IMR-90 (cell line): ENCODE results near the gene FOSL1. TPM values are rescaled to one million over a fixed set of nuclear protein-coding genes. Genes with fewer than 3 reads are reported as not detected.

ENCODE experiments used
- ATAC-seq: fragments of 200-7000 bp; cut with Tn5 transposase; 2 replicates; pipeline ENCODE4 v1.9.1; 2020; ENCODE audit warnings: low read depth, mild to moderate bottlenecking, moderate library complexity
- BruUV-seq: library from RNA; stranded (reverse); fragments of 400-500 nt; replicated peaks from 2 replicates; lab custom pipeline; 2021; lab: Mats Ljungman, UMichigan
- CTCF ChIA-PET: fragments of 300-600 bp; formaldehyde crosslinking; extraction: SDS; loops from one replicate; lab custom pipeline; 2021; ENCODE audit warnings: antibody characterized with exemption; lab: Yijun Ruan, JAX
- POLR2A ChIA-PET: fragments of 300-600 bp; sonication (Branson Sonifier 250); formaldehyde crosslinking; loops from one replicate; lab custom pipeline; 2022; ENCODE audit warnings: antibody characterized with exemption; ENCODE audit not compliant: unreplicated experiment; lab: Charles Lee
- DNase-seq: peaks from one replicate; pipeline ENCODE4 v3.0.0; 2013
- H2AFZ ChIP-seq: replicated peaks from 2 replicates; pipeline ENCODE3; 2013; ENCODE audit warnings: low read length, mild to moderate bottlenecking; ENCODE audit not compliant: poor library complexity
- H2AK5ac ChIP-seq: 2 replicates; pipeline ENCODE4 v1.6.1; 2013; ENCODE audit warnings: low read depth, low read length, inconsistent platforms
- H2AK9ac ChIP-seq: replicated peaks from 2 replicates; pipeline ENCODE3; 2013; ENCODE audit warnings: mild to moderate bottlenecking, low read depth, low read length, moderate library complexity; ENCODE audit not compliant: poor library complexity
- H2BK120ac ChIP-seq: 2 replicates; pipeline ENCODE4 v1.6.1; 2013; ENCODE audit warnings: low read depth, low read length, inconsistent platforms
- H2BK15ac ChIP-seq: 3 replicates; pipeline ENCODE4 v1.6.1; 2013; ENCODE audit warnings: low read depth, low read length, inconsistent platforms
- H2BK20ac ChIP-seq: 2 replicates; pipeline ENCODE4 v1.6.1; 2013; ENCODE audit warnings: low read depth, mild to moderate bottlenecking, inconsistent platforms, low read length, moderate library complexity
- H2BK5ac ChIP-seq: 2 replicates; pipeline ENCODE4 v1.6.1; 2013; ENCODE audit warnings: mild to moderate bottlenecking, low read depth, low read length, inconsistent platforms; ENCODE audit not compliant: poor library complexity, severe bottlenecking
- H3K14ac ChIP-seq: replicated peaks from 2 replicates; pipeline ENCODE4 v1.6.1; 2013; ENCODE audit warnings: low read depth, low read length, inconsistent platforms
- H3K18ac ChIP-seq: 2 replicates; pipeline ENCODE4 v1.6.1; 2013; ENCODE audit warnings: low read depth, low read length, control low read depth
- H3K23ac ChIP-seq: 2 replicates; pipeline ENCODE4 v1.6.1; 2013; ENCODE audit warnings: low read depth, low read length, inconsistent platforms
- H3K27ac ChIP-seq: 2 replicates; pipeline ENCODE4 v1.5.1; 2013; ENCODE audit warnings: mild to moderate bottlenecking, control low read depth, low read length; ENCODE audit not compliant: insufficient read depth
- H3K27me3 ChIP-seq: 2 replicates; pipeline ENCODE4 v1.6.1; 2013; ENCODE audit warnings: low read length; ENCODE audit not compliant: control insufficient read depth, insufficient read depth
- H3K36me3 ChIP-seq: 2 replicates; pipeline ENCODE4 v1.6.1; 2013; ENCODE audit warnings: low read length, mixed read lengths; ENCODE audit not compliant: control insufficient read depth, insufficient read depth
- H3K4ac ChIP-seq: 2 replicates; pipeline ENCODE4 v1.6.1; 2013; ENCODE audit warnings: low read depth, low read length, inconsistent platforms
- H3K4me1 ChIP-seq: 2 replicates; pipeline ENCODE4 v1.6.1; 2013; ENCODE audit warnings: low read length, mixed read lengths; ENCODE audit not compliant: control insufficient read depth, insufficient read depth
- H3K4me2 ChIP-seq: 2 replicates; pipeline ENCODE4 v1.6.1; 2013; ENCODE audit warnings: low read depth, mild to moderate bottlenecking, control low read depth, low read length, moderate library complexity
- H3K4me3 ChIP-seq: 2 replicates; pipeline ENCODE4 v1.5.1; 2013; ENCODE audit warnings: low read depth, mild to moderate bottlenecking, control low read depth, low read length, moderate library complexity; ENCODE audit not compliant: insufficient read depth
- H3K56ac ChIP-seq: 2 replicates; pipeline ENCODE4 v1.6.1; 2013; ENCODE audit warnings: low read length, inconsistent platforms; ENCODE audit not compliant: insufficient read depth; ENCODE audit errors: extremely low read depth
- H3K79me1 ChIP-seq, 2 experiments: 2 replicates each; pipeline ENCODE4 v1.6.1; 2013; ENCODE audit warnings: low read length in 2 of 2, inconsistent platforms in 1 of 2, low read depth in 1 of 2
- H3K9ac ChIP-seq: 2 replicates; pipeline ENCODE4 v1.6.1; 2013; ENCODE audit warnings: low read depth, low read length, control low read depth
- H3K9me1 ChIP-seq: 2 replicates; pipeline ENCODE4 v1.6.1; 2013; ENCODE audit warnings: low read length, inconsistent platforms; ENCODE audit not compliant: insufficient read depth
- H3K9me3 ChIP-seq: 2 replicates; pipeline ENCODE4 v1.6.1; 2013; ENCODE audit warnings: low read length; ENCODE audit not compliant: control insufficient read depth, insufficient read depth
- H4K20me1 ChIP-seq: 2 replicates; pipeline ENCODE4 v1.6.1; 2013; ENCODE audit warnings: low read length, inconsistent platforms; ENCODE audit not compliant: insufficient read depth
- H4K5ac ChIP-seq: 2 replicates; pipeline ENCODE4 v1.6.1; 2013; ENCODE audit warnings: mild to moderate bottlenecking, low read depth, low read length, control low read depth
- H4K8ac ChIP-seq, 2 experiments: 2 replicates each; pipeline ENCODE4 v1.6.1; 2013; ENCODE audit warnings: low read depth in 2 of 2, low read length in 2 of 2, control low read depth in 1 of 2, inconsistent platforms in 1 of 2
- H4K91ac ChIP-seq: 2 replicates; pipeline ENCODE4 v1.6.1; 2013; ENCODE audit warnings: low read depth, low read length, inconsistent platforms; ENCODE audit not compliant: insufficient read depth
- BHLHE40 ChIP-seq: fragments of 150-350 bp; IDR thresholded peaks from 2 replicates; pipeline ENCODE4 v1.6.1; 2016; ENCODE audit warnings: mild to moderate bottlenecking, low read depth, low read length
- CEBPB ChIP-seq: IDR thresholded peaks from 2 replicates; pipeline ENCODE4 v1.6.1; 2012; ENCODE audit warnings: low read depth, low read length, improper control_type of control experiment
- CHD1 ChIP-seq: IDR thresholded peaks from 2 replicates; pipeline ENCODE4 v1.6.1; 2012; ENCODE audit warnings: low read depth, low read length, improper control_type of control experiment
- MAFK ChIP-seq: IDR thresholded peaks from 2 replicates; pipeline ENCODE4 v1.6.1; 2012; ENCODE audit warnings: low read depth, low read length, improper control_type of control experiment
- MXI1 ChIP-seq: IDR thresholded peaks from 2 replicates; pipeline ENCODE4 v1.6.1; 2012; ENCODE audit warnings: low read depth, mild to moderate bottlenecking, low read length, moderate library complexity, borderline replicate concordance
- POLR2A ChIP-seq: IDR thresholded peaks from 2 replicates; pipeline ENCODE4 v1.6.1; 2012; ENCODE audit warnings: mild to moderate bottlenecking, low read depth, low read length
- RAD21 ChIP-seq: IDR thresholded peaks from 2 replicates; pipeline ENCODE4 v1.6.1; 2012; ENCODE audit warnings: low read length, improper control_type of control experiment
- RFX5 ChIP-seq: IDR thresholded peaks from 2 replicates; pipeline ENCODE4 v1.8.0; 2012; ENCODE audit warnings: low read depth, mild to moderate bottlenecking, low read length, moderate library complexity
- SMC3 ChIP-seq: fragments of 150-350 bp; IDR thresholded peaks from 2 replicates; pipeline ENCODE4 v1.6.1; 2016; ENCODE audit warnings: low read depth, mild to moderate bottlenecking, antibody characterized with exemption, low read length, moderate library complexity
- WGBS, 2 experiments: methylation state at CpG; one replicate each; pipeline versions ENCODE4 v1.1.5 to v1.1.7; 2013; ENCODE audit warnings: missing lambda C conversion rate in 2 of 2; ENCODE audit not compliant: insufficient read length in 1 of 2; ENCODE audit errors: extremely low coverage in 2 of 2; 5-methylcytosine and 5-hydroxymethylcytosine counted together
- dilution Hi-C: fragments of 300-500 bp; cut with HindIII; formaldehyde crosslinking; loops from one replicate; pipeline ENCODE4 v1.14.3; 2018; ENCODE audit warnings: low sequenced_read_pairs; ENCODE audit not compliant: unreplicated experiment
- in situ Hi-C: fragments of 300-500 bp; cut with MboI; formaldehyde crosslinking; loops from 3 replicates; pipeline ENCODE4 v1.14.3; 2019; ENCODE audit warnings: low sequenced_read_pairs, inconsistent platforms, mixed read lengths
- intact Hi-C: fragments of 100-400 bp; cut with micrococcal nuclease; formaldehyde crosslinking; loops from 2 replicates; pipeline ENCODE4 v1.10.0; 2022
- polyA plus RNA-seq, 3 experiments: library from polyadenylated mRNA; depleted of rRNA; stranded (reverse); fragments of >200 nt; gene quantifications; 2 replicates each; pipeline ENCODE4 v1.2.3, GENCODE V29; 2012; ENCODE audit warnings: low replicate concordance in 1 of 3
- total RNA-seq: library from RNA; depleted of rRNA; stranded (reverse); fragments of >200 nt; gene quantifications from 2 replicates; pipeline ENCODE4 v1.2.3, GENCODE V29; 2012

Gene FOSL1
- total and polyA plus RNA-seq, 2 of the 4 experiments (the other 2 are of a cell fraction), result 17.2 to 107 TPM

- no peak for TF ChIP-seq BHLHE40
- no peak for TF ChIP-seq MAFK
- TF ChIP-seq CEBPB, result no peak
- peak; percentile 88 for TF ChIP-seq RFX5
These were observed 11.7 kb upstream of the FOSL1 start (continued) for GRCh38 chr11:65911682-65912568.

DNA sequence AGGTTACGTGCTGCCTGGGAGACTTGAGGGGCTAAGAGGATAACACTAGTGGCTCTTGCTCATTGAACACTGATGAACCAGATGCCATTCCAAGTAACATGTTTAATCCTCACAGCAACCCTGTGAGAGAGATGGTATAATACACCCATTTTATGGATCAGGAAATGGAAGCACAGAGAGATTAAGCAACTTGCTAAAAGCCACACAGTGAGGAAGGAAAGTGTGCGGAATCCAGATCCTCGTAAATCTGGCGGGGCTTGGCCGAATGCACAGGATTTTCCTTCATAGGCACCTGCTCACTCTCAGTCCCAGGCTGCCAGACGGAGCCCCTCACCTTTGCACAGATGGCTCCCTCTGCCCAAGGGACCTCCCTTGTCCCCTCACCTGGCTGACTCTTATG lies 7.7 kb upstream of the FOSL1 start:
- no peak overlapping the region for H3K4me2 ChIP-seq
- no peak overlapping the region for H4K5ac ChIP-seq
- ChIA-PET POLR2A (no interaction called here), CTCF (no interaction called here)
- H4K20me1 ChIP-seq, result no peaks in the 10 kb centered on the region
- dilution Hi-C loops, result no loop called here
- no peak overlapping the region for H3K9ac ChIP-seq
- no peak overlapping the region for H3K4me3 ChIP-seq
- no peak overlapping the region for H2BK5ac ChIP-seq
- H2AFZ ChIP-seq, result no peak overlapping the region
- peak overlapping the region; percentile 2; the same call in 1 of the 2 replicates for H2BK20ac ChIP-seq
- peaks cover 16% of the 10 kb centered on the region for H3K9me1 ChIP-seq
- H4K91ac ChIP-seq, result peak overlapping the region; percentile 64
- H2AK5ac ChIP-seq, result peak overlapping the region; percentile 68
- H3K23ac ChIP-seq, result no peak overlapping the region
- no peak overlapping the region for H3K18ac ChIP-seq
- H3K4me1 ChIP-seq, result peaks cover 23% of the 10 kb centered on the region
- no peaks in the 10 kb centered on the region for H3K27me3 ChIP-seq
- H2BK120ac ChIP-seq, result peak overlapping the region; percentile 5
- H3K27ac ChIP-seq, result no peak overlapping the region
- no peak overlapping the region for H3K56ac ChIP-seq
- H4K8ac ChIP-seq, result no peak overlapping the region
- no peak overlapping the region for H2AK9ac ChIP-seq
- peak overlapping the region; percentile 36; the same call in 1 of the 3 replicates for H2BK15ac ChIP-seq
- DNase-seq (no peak), ATAC-seq (no peak)
- intact Hi-C loops, result no loop called here
- peaks cover 26 to 72% of the 10 kb centered on the region in 2 experiments; a peak in 3 of 4 replicates for H3K79me1 ChIP-seq
- H3K36me3 ChIP-seq, result no peaks in the 10 kb centered on the region
- TF ChIP-seq MXI1, result no peak
- TF ChIP-seq BHLHE40, result no peak
- TF ChIP-seq POLR2A, result no peak
- no peak for TF ChIP-seq RAD21
- no peak for TF ChIP-seq CEBPB
- no peak for TF ChIP-seq SMC3
- no peak for TF ChIP-seq CHD1
- no peak for TF ChIP-seq MAFK
- H3K4ac ChIP-seq, result peak overlapping the region; percentile 3; the same call in 1 of the 2 replicates
- no peaks in the 10 kb centered on the region for H3K9me3 ChIP-seq
- in situ Hi-C loops, result no loop called here
- 80% methylated on average over 2 of the region's 6 CpGs; no CpG with 5 or more reads in 1 of the 2 experiments for WGBS, 2 experiments
- no TSS peak for BruUV-seq
- H3K14ac ChIP-seq, result no peak overlapping the region
